ENCODE data around the gene GCG.

DNA sequence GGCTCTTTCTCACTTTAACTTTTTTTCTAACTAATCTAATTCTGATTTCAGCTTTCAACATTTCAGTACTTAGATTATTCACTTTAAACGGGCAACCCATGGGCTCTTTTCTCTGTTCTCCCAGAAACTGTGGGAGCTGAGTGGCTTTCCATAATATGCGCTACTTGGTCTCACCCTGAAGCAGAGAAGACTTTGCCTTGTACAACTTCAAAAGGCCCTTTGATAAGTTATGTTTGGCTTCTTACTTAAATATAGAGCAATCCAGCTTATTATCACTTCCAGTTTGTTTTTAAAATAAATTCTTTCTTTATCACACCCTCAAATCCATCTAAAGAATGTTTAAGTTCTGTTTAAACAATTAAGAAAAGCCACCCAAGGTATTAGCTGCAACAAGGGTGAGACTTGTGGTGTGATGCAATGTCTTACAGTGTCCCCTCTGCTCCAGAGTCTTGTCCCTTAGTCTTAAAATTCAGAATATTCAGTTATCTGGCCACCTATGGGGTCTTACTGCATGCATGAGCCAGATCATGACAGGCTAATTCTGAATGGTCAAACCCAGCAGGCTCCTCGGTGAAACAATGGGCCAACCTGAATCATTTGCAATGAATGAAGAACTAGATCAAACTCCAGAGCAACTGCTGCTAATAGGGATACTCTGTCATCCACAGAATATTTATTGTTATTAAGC, 38.8 kb downstream of the GCG start:
- no peak for TF ChIP-seq SUZ12 (IDR thresholded peaks at IDR 0.05)
- TF ChIP-seq LEF1 (IDR thresholded peaks at IDR 0.05; ENCODE audit: borderline replicate concordance): no peak
- TF ChIP-seq HDGF (IDR thresholded peaks at IDR 0.05; ENCODE audit: borderline replicate concordance): no peak
- no peak for TF ChIP-seq TARDBP (IDR thresholded peaks at IDR 0.05)
- no peak for TF ChIP-seq ZNF384 (IDR thresholded peaks at IDR 0.05)
- TF ChIP-seq, protein P1, sequence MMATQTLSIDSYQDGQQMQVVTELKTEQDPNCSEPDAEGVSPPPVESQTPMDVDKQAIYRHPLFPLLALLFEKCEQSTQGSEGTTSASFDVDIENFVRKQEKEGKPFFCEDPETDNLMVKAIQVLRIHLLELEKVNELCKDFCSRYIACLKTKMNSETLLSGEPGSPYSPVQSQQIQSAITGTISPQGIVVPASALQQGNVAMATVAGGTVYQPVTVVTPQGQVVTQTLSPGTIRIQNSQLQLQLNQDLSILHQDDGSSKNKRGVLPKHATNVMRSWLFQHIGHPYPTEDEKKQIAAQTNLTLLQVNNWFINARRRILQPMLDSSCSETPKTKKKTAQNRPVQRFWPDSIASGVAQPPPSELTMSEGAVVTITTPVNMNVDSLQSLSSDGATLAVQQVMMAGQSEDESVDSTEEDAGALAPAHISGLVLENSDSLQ (IDR thresholded peaks at IDR 0.05): no peak
- TF ChIP-seq FOXM1 (IDR thresholded peaks at IDR 0.05; ENCODE audit: borderline replicate concordance): no peak
- TF ChIP-seq BHLHE40 (IDR thresholded peaks at IDR 0.05; ENCODE audit: borderline replicate concordance): no peak

Data from HEK293T (cell line).